Neural cell (in vitro differentiated cells): Measurements from ENCODE around the gene PLD3. TPM values are rescaled to one million over a fixed set of nuclear protein-coding genes. Genes with fewer than 3 reads are reported as not detected.

Source experiments
- H2AFZ ChIP-seq: fragments of 200-600, 300-800 bp; sonication (generic), shearing (Covaris generic); 2 replicates; pipeline ENCODE4 v1.6.0; 2014; ENCODE audit warnings: low read depth, mild to moderate bottlenecking, antibody characterized with exemption, low read length, moderate library complexity
- H3F3A ChIP-seq: fragments of 200-600 bp; shearing (Covaris generic); 2 replicates; pipeline ENCODE4 v1.6.1; 2016; ENCODE audit warnings: mild to moderate bottlenecking, moderate library complexity, mixed read lengths, antibody characterized with exemption, low read length; ENCODE audit not compliant: insufficient read depth, poor library complexity, severe bottlenecking
- H3K27ac ChIP-seq: fragments of 200-600, 300-800 bp; sonication (generic), shearing (Covaris generic); 2 replicates; pipeline ENCODE4 v1.5.1; 2014; ENCODE audit warnings: mild to moderate bottlenecking, low read length, moderate library complexity
- H3K27me3 ChIP-seq: fragments of 300-800, 200-600 bp; sonication (generic), shearing (Covaris generic); 2 replicates; pipeline ENCODE4 v1.6.0; 2014; ENCODE audit warnings: mild to moderate bottlenecking, low read depth, low read length, moderate library complexity; ENCODE audit not compliant: insufficient read depth
- H3K36me3 ChIP-seq: fragments of 300-800, 200-600 bp; sonication (generic), shearing (Covaris generic); 2 replicates; pipeline ENCODE4 v1.5.1; 2014; ENCODE audit warnings: mild to moderate bottlenecking, antibody characterized with exemption, low read length, moderate library complexity; ENCODE audit not compliant: insufficient read depth
- H3K4me2 ChIP-seq: fragments of 300-800, 200-600 bp; sonication (generic), shearing (Covaris generic); 2 replicates; pipeline ENCODE4 v1.6.0; 2014; ENCODE audit warnings: mild to moderate bottlenecking, low read length
- H3K4me3 ChIP-seq: fragments of 300-800, 200-600 bp; sonication (generic), shearing (Covaris generic); 2 replicates; pipeline ENCODE4 v1.5.1; 2014; ENCODE audit warnings: mild to moderate bottlenecking, low read length, moderate library complexity
- H3K79me2 ChIP-seq: fragments of 200-600 bp; shearing (Covaris generic); replicated peaks from 2 replicates; pipeline ENCODE4 v1.6.0; 2014; ENCODE audit warnings: mild to moderate bottlenecking, low read length, moderate library complexity; ENCODE audit not compliant: insufficient read depth
- H3K9ac ChIP-seq: fragments of 300-800, 200-600 bp; sonication (generic), shearing (Covaris generic); 2 replicates; pipeline ENCODE4 v1.6.1; 2016; ENCODE audit warnings: mild to moderate bottlenecking, low read length, mixed read lengths
- H3K9me2 ChIP-seq: fragments of 200-600 bp; shearing (Covaris generic); 2 replicates; pipeline ENCODE4 v1.6.1; 2016; ENCODE audit warnings: mild to moderate bottlenecking, low read length, mixed read lengths; ENCODE audit not compliant: insufficient read depth
- H3K9me3 ChIP-seq: fragments of 200-600, 300-800 bp; sonication (generic), shearing (Covaris generic); 2 replicates; pipeline ENCODE4 v1.6.1; 2016; ENCODE audit warnings: mild to moderate bottlenecking, mixed run types, low read length, moderate library complexity, mixed read lengths
- H4K20me1 ChIP-seq: fragments of 200-600 bp; shearing (Covaris generic); 2 replicates; pipeline ENCODE4 v1.6.1; 2016; ENCODE audit warnings: mild to moderate bottlenecking, mixed run types; ENCODE audit not compliant: insufficient read depth
- CTCF ChIP-seq: fragments of 450-650 bp; IDR thresholded peaks from 2 replicates; pipeline ENCODE4 v1.5.1; 2014; ENCODE audit warnings: antibody characterized with exemption, mild to moderate bottlenecking, moderate library complexity; ENCODE audit not compliant: poor library complexity, severe bottlenecking
- EP300 ChIP-seq: fragments of 450-650 bp; conservative IDR thresholded peaks from 2 replicates; pipeline ENCODE4 v1.6.1; 2014; ENCODE audit warnings: antibody characterized with exemption, mild to moderate bottlenecking, moderate library complexity; ENCODE audit not compliant: poor library complexity, severe bottlenecking
- EZH2 ChIP-seq: fragments of 200-600, 300-800 bp; shearing (Covaris generic), sonication (generic); IDR thresholded peaks from 2 replicates; pipeline ENCODE4 v1.6.1; 2014; ENCODE audit warnings: antibody characterized with exemption, low read length, borderline replicate concordance, mild to moderate bottlenecking; ENCODE audit not compliant: insufficient read depth, poor library complexity, severe bottlenecking
- MXI1 ChIP-seq: fragments of 450-650 bp; conservative IDR thresholded peaks from 2 replicates; pipeline ENCODE4 v1.6.1; 2014; ENCODE audit warnings: antibody characterized with exemption, mild to moderate bottlenecking; ENCODE audit not compliant: poor library complexity, severe bottlenecking
- POLR2AphosphoS5 ChIP-seq: IDR thresholded peaks from 2 replicates; pipeline ENCODE4 v1.6.1; 2012
- RAD21 ChIP-seq: fragments of 450-650 bp; conservative IDR thresholded peaks from 2 replicates; pipeline ENCODE4 v1.6.1; 2014; ENCODE audit warnings: antibody characterized with exemption, mild to moderate bottlenecking, moderate library complexity
- REST ChIP-seq: IDR thresholded peaks from 2 replicates; pipeline ENCODE4 v1.6.1; 2012; ENCODE audit warnings: borderline replicate concordance
- SMC3 ChIP-seq: fragments of 450-650 bp; conservative IDR thresholded peaks from 2 replicates; pipeline ENCODE4 v1.6.1; 2014; ENCODE audit warnings: antibody characterized with exemption, mild to moderate bottlenecking, moderate library complexity; ENCODE audit not compliant: poor library complexity
- TAF1 ChIP-seq: IDR thresholded peaks from 2 replicates; pipeline ENCODE4 v1.6.1; 2012; ENCODE audit warnings: low read depth
- polyA plus RNA-seq: library from polyadenylated mRNA; depleted of rRNA; stranded (reverse); fragments of >200 nt; gene quantifications from 2 replicates; pipeline ENCODE4 v1.2.3, GENCODE V29; 2014

The PLD3 gene
- polyA plus RNA-seq, 1 donor from 2014 or later, result 426 TPM

GRCh38 chr19:40415768-40416167 is 67.3 kb downstream of the PLD3 start:
- H3K9me2 ChIP-seq, result no peaks in the 10 kb centered on the region

GRCh38 chr19:40416918-40417642 is 68.6 kb downstream of the PLD3 start:
- Histone ChIP-seq H3K9me3 (no peaks in the 10 kb centered on the region), H3K4me3 (no peak overlapping the region), H3K36me3 (no peaks in the 10 kb centered on the region), H3K9me2 (no peaks in the 10 kb centered on the region), H4K20me1 (no peaks in the 10 kb centered on the region), H3K79me2 (no peaks in the 10 kb centered on the region), H3F3A (no peaks in the 10 kb centered on the region), H3K27ac (no peak overlapping the region), H2AFZ (no peak overlapping the region), H3K27me3 (no peaks in the 10 kb centered on the region), H3K4me2 (no peak overlapping the region), H3K9ac (no peak overlapping the region)
- TF ChIP-seq EP300 (no peak), REST (no peak), RAD21 (no peak), CTCF (no peak)

More at GRCh38 chr19:40415768-40416167, 67.3 kb downstream of the PLD3 start:
- Histone ChIP-seq H3K79me2 (no peaks in the 10 kb centered on the region), H2AFZ (no peak overlapping the region), H3K4me2 (no peak overlapping the region), H3K9ac (no peak overlapping the region), H3K36me3 (no peaks in the 10 kb centered on the region), H3K4me3 (no peak overlapping the region), H3K27ac (no peak overlapping the region), H3K9me3 (no peaks in the 10 kb centered on the region), H4K20me1 (no peaks in the 10 kb centered on the region), H3F3A (no peaks in the 10 kb centered on the region), H3K27me3 (no peaks in the 10 kb centered on the region)
- TF ChIP-seq POLR2AphosphoS5 (no peak), EZH2 (no peak), RAD21 (no peak), SMC3 (no peak), EP300 (no peak), REST (no peak), TAF1 (no peak), CTCF (no peak), MXI1 (no peak)
